ENCODE measurements around the gene PIGK. TPM values are rescaled to one million over a fixed set of nuclear protein-coding genes. Genes with fewer than 3 reads are reported as not detected.

Gene PIGK
- total RNA-seq, 6 experiments from 2014 or later: 13.4 to 19.1 (median 16.1) TPM

- DNase-seq (no peak), ATAC-seq (no peak)
- H3K36me3 ChIP-seq: no peaks in the 10 kb centered on the region
- H3K4me3 ChIP-seq: no peak overlapping the region
- TF ChIP-seq CTCF (IDR thresholded peaks at IDR 0.05) (no peak), POLR2A (IDR thresholded peaks at IDR 0.05) (no peak)
- no peaks in the 10 kb centered on the region for H3K9me3 ChIP-seq
- H3K4me1 ChIP-seq: no peaks in the 10 kb centered on the region
- no peak overlapping the region for H3K27ac ChIP-seq
- 43% methylated on average over 3 of the region's 3 CpGs for WGBS (ENCODE audit: insufficient coverage, low coverage, low lambda C conversion rate, missing lambda C conversion rate)
- intact Hi-C loops (cut with DNase I): no loop called here
- no peaks in the 10 kb centered on the region for H3K27me3 ChIP-seq
Measured at GRCh38 chr1:77047978-77048614, 171.1 kb downstream of the PIGK start.

- no peak overlapping the region for H3K4me3 ChIP-seq
- H3K27me3 ChIP-seq: no peaks in the 10 kb centered on the region
- H3K9me3 ChIP-seq: no peaks in the 10 kb centered on the region
- no peaks in the 10 kb centered on the region for H3K4me1 ChIP-seq
- DNase-seq (no peak), ATAC-seq (no peak)
- H3K27ac ChIP-seq: no peak overlapping the region
- intact Hi-C loops (cut with DNase I): no loop called here
- 45% methylated on average over 1 of the region's 1 CpG for WGBS (ENCODE audit: insufficient coverage, low coverage, low lambda C conversion rate, missing lambda C conversion rate)
- no peaks in the 10 kb centered on the region for H3K36me3 ChIP-seq
- no peak for TF ChIP-seq CTCF (IDR thresholded peaks at IDR 0.05)
- no peak for TF ChIP-seq POLR2A (IDR thresholded peaks at IDR 0.05)
Measured at GRCh38 chr1:77047575-77047974, 171.7 kb downstream of the PIGK start.

- Histone ChIP-seq H3K36me3 (no peaks in the 10 kb centered on the region), H3K27ac (no peak overlapping the region), H3K27me3 (no peaks in the 10 kb centered on the region), H3K4me1 (no peaks in the 10 kb centered on the region), H3K9me3 (no peaks in the 10 kb centered on the region), H3K4me3 (no peak overlapping the region)
- intact Hi-C loops (cut with DNase I): no loop called here
- 66% methylated on average over 5 of the region's 20 CpGs for WGBS (ENCODE audit: insufficient coverage, low coverage, low lambda C conversion rate, missing lambda C conversion rate)
- TF ChIP-seq CTCF (IDR thresholded peaks at IDR 0.05): no peak
- no peak for TF ChIP-seq POLR2A (IDR thresholded peaks at IDR 0.05)
- ATAC-seq (no peak), DNase-seq (no peak)
Measured at GRCh38 chr1:77044133-77044849, 174.9 kb downstream of the PIGK start.

- 51% methylated on average over 3 of the region's 3 CpGs for WGBS (ENCODE audit: insufficient coverage, low coverage, low lambda C conversion rate, missing lambda C conversion rate)
Measured at GRCh38 chr1:77040826-77041225, 178.4 kb downstream of the PIGK start.

More at GRCh38 chr1:77040826-77041225, 178.4 kb downstream of the PIGK start:
- ATAC-seq (no peak), DNase-seq (no peak)
- no peak for TF ChIP-seq CTCF (IDR thresholded peaks at IDR 0.05)
- no peak for TF ChIP-seq POLR2A (IDR thresholded peaks at IDR 0.05)
- Histone ChIP-seq H3K9me3 (no peaks in the 10 kb centered on the region), H3K4me3 (no peak overlapping the region), H3K27me3 (no peaks in the 10 kb centered on the region), H3K4me1 (no peaks in the 10 kb centered on the region), H3K27ac (no peak overlapping the region), H3K36me3 (no peaks in the 10 kb centered on the region)
- intact Hi-C loops (cut with DNase I): no loop called here
